GM18867 (cell line): ENCODE results near the gene ACTR1B.
"Not testable (repeated sequence)": the region's sequence is repeated elsewhere in the genome, so short reads cannot be mapped to it uniquely, and the experiment has no call there.

ENCODE experiments used
- ATAC-seq: cut with Tn5 transposase; IDR thresholded peaks from one replicate; pipeline ENCODE4 v1.9.1; 2021; ENCODE audit warnings: mild to moderate bottlenecking, moderate library complexity; ENCODE audit not compliant: unreplicated experiment

ACTR1B gene

DNA sequence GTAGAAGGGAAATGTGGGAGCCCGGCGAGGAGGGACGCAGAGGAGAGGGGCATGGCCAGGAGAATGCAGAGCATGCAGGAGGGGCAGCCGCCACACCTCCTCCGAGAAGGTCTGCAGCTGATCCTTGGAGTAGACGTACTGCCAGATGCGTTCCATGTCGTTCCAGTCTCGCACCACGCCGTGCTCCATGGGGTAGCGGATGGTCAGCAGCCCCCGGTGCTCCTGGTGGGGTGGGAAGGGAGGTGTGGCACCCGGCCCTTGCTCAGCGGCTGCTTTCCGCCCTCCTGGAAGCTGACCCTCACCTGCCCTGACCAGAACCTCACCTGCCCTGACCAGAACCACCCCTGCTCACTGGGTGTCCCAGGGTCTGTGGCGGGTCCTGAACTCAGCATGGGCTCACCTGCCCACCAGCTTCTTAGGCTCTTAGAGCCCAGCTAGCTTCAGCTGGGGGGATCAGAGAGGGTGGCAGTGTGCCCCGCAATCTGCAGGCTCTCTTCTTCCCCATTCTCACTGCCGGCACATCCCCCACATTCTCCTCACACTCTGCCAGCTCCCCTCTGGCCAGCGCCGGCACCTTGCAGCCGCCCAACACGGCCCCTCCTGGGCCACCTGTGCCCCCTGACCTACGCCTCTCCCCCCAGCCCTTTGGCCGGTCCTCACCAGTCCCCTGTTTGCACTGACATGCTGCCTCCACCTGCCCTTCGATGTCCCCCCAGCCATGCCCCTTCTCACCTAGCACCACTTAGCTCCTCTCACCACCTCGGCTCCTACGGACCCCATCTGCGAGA is 4.4 kb downstream of the ACTR1B start:
- no peak for ATAC-seq

DNA sequence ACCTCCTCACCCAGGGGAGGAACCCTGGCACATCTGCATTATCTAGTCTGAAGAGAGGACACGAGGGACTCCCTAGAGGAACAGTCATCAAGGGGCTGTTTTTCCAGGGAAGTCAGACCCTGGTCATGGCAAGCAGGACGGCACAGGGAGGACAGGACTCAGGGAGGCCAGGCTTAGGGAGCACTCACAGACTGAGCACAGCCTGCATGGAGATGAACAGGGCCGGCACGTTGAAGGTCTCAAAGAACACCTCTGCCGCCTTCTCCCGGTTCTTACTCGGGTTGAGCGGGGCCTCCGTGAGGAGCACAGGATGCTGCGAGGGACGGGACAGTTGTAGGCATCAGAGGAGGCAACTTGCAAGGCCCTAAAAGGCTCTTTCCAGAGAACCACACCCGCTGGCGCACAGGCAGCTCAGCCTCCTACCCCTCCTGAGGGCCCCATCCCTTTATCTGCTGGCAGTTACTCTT is 5.1 kb downstream of the ACTR1B start:
- ATAC-seq = no peak

- no peak for ATAC-seq
These were observed 5.7 kb downstream of the ACTR1B start for GRCh38 chr2:97657986-97658690.

DNA sequence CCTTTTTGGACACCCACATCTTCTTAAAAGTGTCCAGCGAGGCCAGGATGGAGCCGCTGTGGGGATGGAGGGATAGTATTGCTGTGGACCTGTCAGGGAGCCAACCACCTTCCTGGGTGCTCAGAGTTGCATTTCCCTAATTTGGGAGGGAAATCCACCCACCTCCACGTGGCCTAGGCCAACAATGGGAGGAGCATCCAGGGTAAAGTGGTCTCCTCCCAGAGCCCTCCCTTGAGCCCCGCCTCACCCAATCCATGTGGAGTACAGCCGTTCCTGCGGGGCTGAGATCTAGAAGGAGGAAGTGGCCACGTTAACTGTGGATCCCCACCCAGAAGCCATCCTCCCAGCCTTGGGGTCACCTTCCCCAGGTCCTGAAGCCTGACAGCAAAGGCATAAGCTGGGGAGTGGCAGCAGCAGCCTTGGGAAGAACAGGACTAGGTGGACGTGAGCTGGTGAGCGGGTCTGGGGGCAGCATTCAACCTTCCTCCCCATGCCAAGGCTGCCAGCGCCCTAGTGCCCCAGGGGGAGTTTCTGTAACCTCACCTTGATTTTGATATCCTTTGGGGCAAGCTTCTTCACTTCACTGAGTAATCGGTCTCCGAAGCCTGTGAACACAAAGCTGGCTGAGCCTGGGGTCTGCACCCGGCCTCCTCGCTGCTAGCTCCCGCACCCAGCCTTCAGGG is 6.8 kb downstream of the ACTR1B start:
- ATAC-seq = no peak

- no peak for ATAC-seq
These were observed 7.6 kb downstream of the ACTR1B start for GRCh38 chr2:97656129-97656755.

- no peak for ATAC-seq
These were observed 9.1 kb downstream of the ACTR1B start for GRCh38 chr2:97654791-97655190.

DNA sequence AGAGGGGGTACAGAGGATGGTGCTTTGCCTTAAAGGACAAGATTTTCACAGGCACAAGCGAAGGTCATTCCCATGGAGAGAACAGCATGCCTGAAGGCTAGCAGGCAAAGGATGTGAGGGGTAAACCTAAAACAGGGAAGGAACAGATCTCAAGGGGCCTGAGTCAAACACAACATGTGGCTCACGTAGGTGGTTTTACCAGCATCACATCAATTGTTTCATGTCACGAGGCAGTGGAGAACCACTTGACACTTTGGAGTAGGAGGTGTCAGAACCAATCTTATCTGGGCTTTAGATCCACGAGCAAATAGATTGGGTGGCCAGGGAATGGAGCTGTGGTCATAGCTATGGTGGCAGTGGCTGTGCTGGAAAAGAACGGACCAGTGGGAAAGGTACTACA is 9.5 kb downstream of the ACTR1B start:
- ATAC-seq = no peak

GRCh38 chr2:97653874-97654273 is 10.0 kb downstream of the ACTR1B start:
- ATAC-seq = no peak

GRCh38 chr2:97653473-97653872 is 10.4 kb downstream of the ACTR1B start:
- ATAC-seq = no peak

GRCh38 chr2:97651114-97651513 is 12.7 kb downstream of the ACTR1B start:
- ATAC-seq = no peak

GRCh38 chr2:97646977-97647376 is 16.9 kb downstream of the ACTR1B start:
- ATAC-seq = no peak

DNA sequence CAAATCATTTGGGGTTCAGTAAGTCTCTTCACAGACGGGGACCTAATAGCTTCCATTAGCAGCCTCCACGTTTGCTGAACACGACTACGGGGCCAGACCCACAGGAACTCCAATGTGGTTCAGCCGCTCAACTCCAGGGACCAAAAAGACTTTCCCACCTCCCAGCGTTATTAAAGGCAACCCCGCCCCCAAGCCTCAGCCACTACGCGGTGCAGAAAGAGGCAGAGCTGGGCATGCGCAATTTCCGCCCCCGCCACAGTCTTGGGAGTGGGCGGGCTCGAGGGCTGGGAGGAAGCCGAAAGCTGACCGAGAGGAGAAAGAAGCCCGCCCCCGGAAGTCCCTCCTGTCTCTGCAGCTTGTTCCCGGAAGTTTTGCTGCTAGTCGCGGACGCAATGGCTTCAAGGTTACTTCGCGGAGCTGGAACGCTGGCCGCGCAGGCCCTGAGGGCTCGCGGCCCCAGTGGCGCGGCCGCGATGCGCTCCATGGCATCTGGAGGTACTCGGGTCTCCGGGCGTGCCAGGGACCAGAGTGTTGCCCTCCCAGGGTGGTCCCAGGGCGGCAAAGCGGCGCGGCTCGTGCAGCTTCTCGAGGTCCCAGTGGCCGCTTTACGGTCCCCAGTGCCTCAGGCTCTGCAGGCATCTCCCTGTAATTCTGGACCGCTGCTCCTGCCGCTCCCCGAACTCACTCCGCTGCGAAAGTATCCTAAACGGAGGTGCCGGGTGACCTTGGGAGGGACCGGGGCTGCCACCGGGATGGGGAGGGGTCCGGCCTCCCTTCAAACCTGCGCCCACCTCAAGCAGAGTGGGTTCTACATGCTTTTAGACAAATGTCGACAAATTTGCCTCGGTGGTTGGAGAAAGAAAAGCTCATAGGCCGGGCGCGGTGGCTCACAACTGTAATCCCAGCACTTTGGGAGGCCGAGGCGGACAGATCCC is 17.9 kb downstream of the ACTR1B start, which contains the start of gene COX5B:
Gene COX5B, plus strand, starts transcription at position 368 of the 935 bp plus-strand sequence. Its CDS starts 25 bp downstream, at position 393.
- peak; percentile 95 for ATAC-seq

DNA sequence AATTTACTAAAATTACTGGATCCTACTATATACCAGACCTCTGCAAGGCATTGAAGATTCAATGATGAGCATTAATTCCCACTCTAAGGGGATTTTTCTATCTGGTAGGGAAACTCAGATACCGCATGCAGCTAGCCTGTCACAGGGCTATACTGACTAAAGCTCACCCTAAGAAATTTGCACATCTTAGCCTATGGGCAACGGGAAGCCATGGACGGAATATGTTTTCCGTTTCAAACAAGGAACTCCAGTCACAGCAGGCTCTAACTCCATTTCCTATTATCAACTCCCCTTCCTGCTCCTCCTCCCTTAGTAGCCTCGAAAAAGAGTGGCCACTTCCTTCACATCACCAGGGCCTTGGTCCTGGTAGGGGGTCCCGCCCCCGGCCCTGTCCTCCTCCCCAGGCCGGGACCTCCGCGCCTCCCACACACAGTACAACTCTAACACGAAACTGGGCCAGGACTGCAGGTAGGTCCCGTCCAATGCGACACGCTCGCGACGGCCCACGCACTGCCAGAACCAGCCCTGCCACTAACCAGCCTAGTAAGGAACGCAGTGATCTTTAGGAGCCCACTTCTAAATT is 18.6 kb downstream of the ACTR1B start:
- ATAC-seq = peak; percentile 29

DNA sequence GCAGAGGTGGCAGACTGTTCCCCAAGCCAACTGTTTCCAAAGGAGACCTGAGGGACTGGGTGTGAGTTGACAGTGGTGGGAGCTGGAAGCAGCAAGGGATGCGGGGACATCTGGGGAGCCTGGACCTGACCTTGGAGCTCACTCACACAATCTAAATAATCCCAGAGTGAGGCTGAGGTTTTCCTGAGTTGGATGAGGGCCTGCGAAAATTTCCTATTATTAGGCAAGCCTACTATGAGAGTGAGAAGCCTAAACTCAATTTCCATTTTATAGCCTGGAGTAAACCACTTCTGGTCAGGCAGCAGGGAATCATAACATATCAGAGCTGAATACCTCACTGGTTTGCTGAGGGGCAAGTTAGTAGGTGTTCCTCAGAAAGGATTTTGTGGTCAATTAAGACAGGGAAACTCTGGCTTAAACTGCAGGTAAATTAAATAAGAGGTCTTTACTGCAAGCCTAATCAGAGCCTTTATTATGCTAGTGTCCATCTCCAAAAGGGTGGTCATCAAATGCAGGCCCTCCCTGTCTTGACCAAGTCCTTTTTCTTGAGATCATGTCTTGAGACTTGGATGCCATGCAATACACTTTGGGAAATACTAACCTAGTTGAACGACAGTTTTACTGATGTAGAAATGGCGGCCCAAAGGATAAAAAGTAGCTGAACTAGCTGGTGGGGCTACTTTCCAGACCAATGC is 19.7 kb downstream of the ACTR1B start:
- no peak for ATAC-seq

DNA sequence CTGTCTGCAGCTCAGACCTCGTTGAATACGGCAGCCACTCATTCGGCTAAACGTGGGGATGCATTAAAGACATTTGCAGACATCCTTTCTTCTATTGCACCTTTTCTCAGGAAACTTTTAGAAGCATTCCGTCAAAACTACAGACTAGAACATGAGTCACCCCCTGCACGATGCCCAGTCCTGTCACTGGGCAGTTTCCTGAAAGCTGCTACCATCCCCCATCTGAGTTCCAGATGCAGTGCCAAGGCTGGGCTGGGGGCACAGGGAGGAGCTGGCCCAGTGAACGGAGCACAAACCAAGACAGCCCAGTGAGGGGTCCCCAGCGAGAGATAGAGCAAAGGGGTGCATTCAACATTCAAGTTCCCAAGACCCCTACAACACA is 37.8 kb downstream of the ACTR1B start:
- ATAC-seq = not testable (repeated sequence)

DNA sequence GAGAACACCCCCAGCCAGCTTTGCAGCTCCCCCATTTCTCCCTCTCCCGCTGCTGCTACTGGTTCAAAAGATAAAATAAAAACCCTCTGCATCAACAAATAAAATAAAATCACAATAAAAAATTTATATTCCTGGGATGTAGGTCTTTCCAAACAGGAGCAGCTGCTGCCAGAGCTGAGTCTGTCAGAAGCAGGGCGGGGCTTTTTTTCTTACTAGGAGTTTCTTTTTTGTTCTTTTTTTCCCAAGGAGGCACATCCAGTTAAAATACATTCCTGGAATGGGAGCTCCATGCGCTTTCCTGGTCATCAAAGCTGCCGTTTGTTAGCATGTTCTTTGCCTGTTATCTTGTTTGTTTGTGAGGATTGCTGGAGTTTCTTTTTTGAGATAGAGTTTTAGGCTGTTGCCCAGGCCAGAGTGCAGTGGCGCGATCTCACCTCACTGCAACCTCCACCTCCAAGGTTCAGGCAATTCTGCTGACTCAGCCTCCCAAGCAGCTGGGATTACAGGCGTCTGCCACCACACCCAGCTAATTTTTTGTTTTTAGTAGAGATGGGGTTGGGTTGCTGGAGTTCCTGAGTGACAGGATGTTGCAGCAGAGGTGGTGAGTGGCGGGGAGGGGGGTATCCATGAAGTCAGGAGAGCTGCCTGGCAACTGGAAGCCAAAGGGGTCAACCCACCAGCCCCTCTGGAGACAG is 38.3 kb downstream of the ACTR1B start:
- ATAC-seq = not testable (repeated sequence)

GRCh38 chr2:97622976-97623375 is 40.9 kb downstream of the ACTR1B start:
- ATAC-seq = not testable (repeated sequence)

DNA sequence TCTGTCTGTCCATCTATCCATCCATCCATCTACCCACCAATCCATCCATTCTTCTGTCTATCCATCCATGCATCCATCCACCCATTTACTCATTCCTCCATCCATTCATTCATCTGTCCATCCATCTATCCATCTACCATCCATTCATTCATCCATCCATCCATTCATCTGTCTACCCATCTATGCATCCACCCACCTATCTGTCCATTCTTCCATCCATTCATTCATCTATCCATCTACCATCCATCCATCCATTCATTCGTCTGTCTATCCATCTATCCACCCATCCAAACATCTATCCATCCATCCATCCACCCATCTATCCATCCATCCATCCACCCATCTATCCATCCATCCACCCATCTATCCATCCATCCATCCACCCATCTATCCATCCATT is 43.4 kb downstream of the ACTR1B start:
- not testable (repeated sequence) for ATAC-seq
